Measurements from ENCODE around the gene CRISP1.

GRCh38 chr6:49813248-49813647 lies 53.1 kb downstream of the CRISP1 start:
- TF ChIP-seq RXRA (IDR thresholded peaks at IDR 0.05; ENCODE audit: insufficient read depth, low read depth, low read length) = no peak
- TF ChIP-seq POLR2A (IDR thresholded peaks at IDR 0.05; ENCODE audit: control extremely low read depth in 1 of 2, low read depth in 2 of 2, low read length in 2 of 2) = no peak
- no peak for TF ChIP-seq RBBP5 (IDR thresholded peaks at IDR 0.05; ENCODE audit: borderline replicate concordance, low read depth, low read length)
- no peak for TF ChIP-seq TCF12 (IDR thresholded peaks at IDR 0.05; ENCODE audit: low read depth, low read length)
- no peak for TF ChIP-seq YY1 (IDR thresholded peaks at IDR 0.05; ENCODE audit: low read depth, low read length)
- no peak for TF ChIP-seq CTCF (IDR thresholded peaks at IDR 0.05; ENCODE audit: control extremely low read depth in 1 of 3, insufficient read depth in 1 of 3, low read depth in 1 of 3, low read length in 3 of 3)
- no peak for TF ChIP-seq GABPA (IDR thresholded peaks at IDR 0.05; ENCODE audit: borderline replicate concordance, insufficient read depth, low read length)
- TF ChIP-seq, protein P1, sequence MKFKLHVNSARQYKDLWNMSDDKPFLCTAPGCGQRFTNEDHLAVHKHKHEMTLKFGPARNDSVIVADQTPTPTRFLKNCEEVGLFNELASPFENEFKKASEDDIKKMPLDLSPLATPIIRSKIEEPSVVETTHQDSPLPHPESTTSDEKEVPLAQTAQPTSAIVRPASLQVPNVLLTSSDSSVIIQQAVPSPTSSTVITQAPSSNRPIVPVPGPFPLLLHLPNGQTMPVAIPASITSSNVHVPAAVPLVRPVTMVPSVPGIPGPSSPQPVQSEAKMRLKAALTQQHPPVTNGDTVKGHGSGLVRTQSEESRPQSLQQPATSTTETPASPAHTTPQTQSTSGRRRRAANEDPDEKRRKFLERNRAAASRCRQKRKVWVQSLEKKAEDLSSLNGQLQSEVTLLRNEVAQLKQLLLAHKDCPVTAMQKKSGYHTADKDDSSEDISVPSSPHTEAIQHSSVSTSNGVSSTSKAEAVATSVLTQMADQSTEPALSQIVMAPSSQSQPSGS (IDR thresholded peaks at IDR 0.05; ENCODE audit: low read length) = no peak
- TF ChIP-seq EZH2 (IDR thresholded peaks at IDR 0.05; ENCODE audit: low read depth, low read length, severe bottlenecking) = no peak
- no peak for TF ChIP-seq BCL11A (IDR thresholded peaks at IDR 0.05; ENCODE audit: low read depth in 2 of 2, low read length in 2 of 2)
- TF ChIP-seq USF2 (IDR thresholded peaks at IDR 0.05; ENCODE audit: low read length) = no peak
- no peak for TF ChIP-seq SIN3A (conservative IDR thresholded peaks at IDR 0.05 in 1 of 2, IDR thresholded peaks at IDR 0.05 in 1 of 2; ENCODE audit: low read depth in 1 of 2, low read length in 2 of 2)

All from H1 (cell line).